Measurements from ENCODE around the gene CTSC. TPM values are rescaled to one million over a fixed set of nuclear protein-coding genes. Genes with fewer than 3 reads are reported as not detected.
A peak's percentile ranks its signal among the peaks of the same experiment; 100 is the strongest.

CTSC gene
- total RNA-seq, 6 donors from 2014 or later = 74.4 to 370 (median 247) TPM

DNA sequence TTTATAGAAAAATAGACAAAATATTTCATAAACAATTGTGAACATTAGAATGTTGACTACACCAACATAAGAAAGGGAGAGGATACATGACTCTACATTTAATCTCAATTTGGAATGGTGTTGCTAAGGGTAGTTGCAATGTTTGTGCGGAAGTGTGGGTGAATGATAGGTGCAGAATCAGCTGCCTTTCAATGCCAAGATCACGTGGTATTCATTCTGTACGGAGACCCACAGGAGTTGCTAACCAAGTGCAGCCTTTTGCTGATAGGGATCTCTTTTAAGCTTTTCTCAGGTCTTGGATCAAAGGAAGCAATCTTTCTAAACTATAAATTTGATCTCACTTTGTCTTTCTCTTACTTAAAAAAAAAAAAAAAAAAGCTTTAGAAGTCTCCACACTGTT, 29.8 kb upstream of the CTSC start:
- TF ChIP-seq, protein P1, sequence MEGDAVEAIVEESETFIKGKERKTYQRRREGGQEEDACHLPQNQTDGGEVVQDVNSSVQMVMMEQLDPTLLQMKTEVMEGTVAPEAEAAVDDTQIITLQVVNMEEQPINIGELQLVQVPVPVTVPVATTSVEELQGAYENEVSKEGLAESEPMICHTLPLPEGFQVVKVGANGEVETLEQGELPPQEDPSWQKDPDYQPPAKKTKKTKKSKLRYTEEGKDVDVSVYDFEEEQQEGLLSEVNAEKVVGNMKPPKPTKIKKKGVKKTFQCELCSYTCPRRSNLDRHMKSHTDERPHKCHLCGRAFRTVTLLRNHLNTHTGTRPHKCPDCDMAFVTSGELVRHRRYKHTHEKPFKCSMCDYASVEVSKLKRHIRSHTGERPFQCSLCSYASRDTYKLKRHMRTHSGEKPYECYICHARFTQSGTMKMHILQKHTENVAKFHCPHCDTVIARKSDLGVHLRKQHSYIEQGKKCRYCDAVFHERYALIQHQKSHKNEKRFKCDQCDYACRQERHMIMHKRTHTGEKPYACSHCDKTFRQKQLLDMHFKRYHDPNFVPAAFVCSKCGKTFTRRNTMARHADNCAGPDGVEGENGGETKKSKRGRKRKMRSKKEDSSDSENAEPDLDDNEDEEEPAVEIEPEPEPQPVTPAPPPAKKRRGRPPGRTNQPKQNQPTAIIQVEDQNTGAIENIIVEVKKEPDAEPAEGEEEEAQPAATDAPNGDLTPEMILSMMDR (IDR thresholded peaks at IDR 0.05) = no peak
- TF ChIP-seq POLR2AphosphoS5 (IDR thresholded peaks at IDR 0.05) (no peak), POLR2A (IDR thresholded peaks at IDR 0.05) (no peak), EP300 (IDR thresholded peaks at IDR 0.05) (no peak)
- no peak overlapping the region for H3K4me3 ChIP-seq
- H3K4me1 ChIP-seq = peaks cover 0 to 11% (median 0%) of the 10 kb centered on the region in 4 donors
- no peaks in the 10 kb centered on the region for H3K36me3 ChIP-seq
- DNase-seq = no peak
- WGBS, 2 donors = 70 to 80% methylated on average over 3 of the region's 3 CpGs
- no peaks in the 10 kb centered on the region for H3K9me3 ChIP-seq
- H3K27me3 ChIP-seq = no peaks in the 10 kb centered on the region
- no peak overlapping the region for H3K27ac ChIP-seq
- no peak for ATAC-seq (ENCODE audit: low FRiP score in 2 of 2)

DNA sequence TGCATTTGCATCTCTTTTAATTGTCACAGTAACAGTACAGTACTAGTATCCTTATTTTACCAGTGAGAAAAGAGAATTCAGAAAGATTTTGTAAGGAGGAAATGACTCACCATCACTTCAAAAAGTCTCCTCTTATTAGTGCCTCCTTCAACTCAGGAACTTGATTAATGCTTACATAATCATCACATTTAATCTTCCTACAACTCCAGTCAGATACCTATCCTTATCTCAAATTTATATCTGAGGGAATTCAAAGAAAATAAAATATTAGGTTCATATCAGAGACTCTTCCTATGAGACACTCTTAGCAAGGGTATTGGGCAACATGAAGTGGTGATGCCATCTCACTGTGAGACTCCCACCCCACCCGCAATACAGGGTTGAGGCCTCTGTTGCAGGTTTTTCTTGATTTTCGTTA, 26.1 kb upstream of the CTSC start:
- DNase-seq (no peak), ATAC-seq (ENCODE audit: low FRiP score in 2 of 2) (peak in 1 of 2 donors; percentile 34)
- no peaks in the 10 kb centered on the region for H3K36me3 ChIP-seq
- TF ChIP-seq POLR2A (IDR thresholded peaks at IDR 0.05) (no peak), EP300 (IDR thresholded peaks at IDR 0.05) (peak in 1 of 4 donors; percentile 12)
- peaks cover 7 to 11% (median 7%) of the 10 kb centered on the region in 4 donors for H3K4me1 ChIP-seq
- H3K4me3 ChIP-seq = no peak overlapping the region
- no peak overlapping the region for H3K27ac ChIP-seq
- no peaks in the 10 kb centered on the region for H3K27me3 ChIP-seq
- WGBS, 2 donors = 68 to 72% methylated on average over 2 of the region's 2 CpGs
- no peaks in the 10 kb centered on the region for H3K9me3 ChIP-seq

DNA sequence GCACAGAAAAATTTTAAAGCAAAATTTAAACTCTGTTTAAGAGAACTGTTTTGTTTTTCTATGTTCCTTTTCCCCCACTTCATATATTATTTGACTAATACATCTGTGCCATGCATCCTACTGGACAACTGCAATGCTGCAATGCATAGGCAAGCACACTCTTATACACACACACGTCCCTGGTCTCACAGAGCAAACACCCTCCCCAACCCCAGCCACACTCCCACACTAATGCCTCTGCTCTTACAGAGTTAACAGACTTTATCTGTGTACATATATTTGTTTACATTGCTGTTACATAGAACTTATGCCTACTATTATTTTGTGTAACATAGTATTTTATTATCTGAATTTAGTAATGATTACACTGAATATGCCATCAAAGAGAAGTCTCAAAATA, 25.5 kb upstream of the CTSC start:
- TF ChIP-seq POLR2A (IDR thresholded peaks at IDR 0.05) (no peak), POLR2AphosphoS5 (IDR thresholded peaks at IDR 0.05) (no peak), EP300 (IDR thresholded peaks at IDR 0.05) (no peak)
- TF ChIP-seq, protein P1 (IDR thresholded peaks at IDR 0.05) = no peak
- Histone ChIP-seq H3K9me3 (no peaks in the 10 kb centered on the region), H3K36me3 (no peaks in the 10 kb centered on the region), H3K4me3 (no peak overlapping the region), H3K27ac (no peak overlapping the region), H3K27me3 (no peaks in the 10 kb centered on the region), H3K4me1 (peaks cover 7 to 11% (median 9%) of the 10 kb centered on the region in 4 donors)
- no peak for ATAC-seq (ENCODE audit: low FRiP score in 2 of 2)
- no peak for DNase-seq
- WGBS, 2 donors = 52 to 63% methylated on average over 1 of the region's 1 CpG

DNA sequence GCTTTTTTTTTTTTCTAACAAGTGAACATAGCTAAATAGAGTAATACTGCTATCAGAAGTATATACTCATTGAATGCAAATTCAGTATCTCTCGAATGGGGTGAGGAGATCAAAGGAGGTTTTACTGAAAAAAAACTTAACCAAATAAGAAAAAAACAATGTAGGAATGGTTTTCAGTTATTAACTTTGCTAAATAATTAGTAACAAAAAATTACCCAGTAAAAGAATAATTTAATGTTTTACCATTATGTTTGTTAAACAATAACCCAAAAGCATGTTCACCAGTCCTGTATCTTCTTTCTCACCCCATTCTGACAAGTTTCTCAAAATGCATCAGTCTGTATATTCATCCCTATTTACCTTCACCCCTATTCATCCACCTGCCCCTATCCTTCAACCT, 22.6 kb upstream of the CTSC start:
- no peaks in the 10 kb centered on the region for H3K9me3 ChIP-seq
- H3K27me3 ChIP-seq = no peaks in the 10 kb centered on the region
- no peak for DNase-seq
- H3K4me1 ChIP-seq = peaks cover 17 to 22% (median 20%) of the 10 kb centered on the region in 4 donors
- no peaks in the 10 kb centered on the region for H3K36me3 ChIP-seq
- TF ChIP-seq POLR2AphosphoS5 (IDR thresholded peaks at IDR 0.05) = no peak
- no peak for TF ChIP-seq EP300 (IDR thresholded peaks at IDR 0.05)
- no peak for TF ChIP-seq POLR2A (IDR thresholded peaks at IDR 0.05)
- TF ChIP-seq, protein P1 (IDR thresholded peaks at IDR 0.05) = no peak
- H3K4me3 ChIP-seq = no peak overlapping the region
- no peak for ATAC-seq (ENCODE audit: low FRiP score in 2 of 2)
- 62 to 78% methylated on average over 1 of the region's 1 CpG for WGBS, 2 donors
- H3K27ac ChIP-seq = no peak overlapping the region

DNA sequence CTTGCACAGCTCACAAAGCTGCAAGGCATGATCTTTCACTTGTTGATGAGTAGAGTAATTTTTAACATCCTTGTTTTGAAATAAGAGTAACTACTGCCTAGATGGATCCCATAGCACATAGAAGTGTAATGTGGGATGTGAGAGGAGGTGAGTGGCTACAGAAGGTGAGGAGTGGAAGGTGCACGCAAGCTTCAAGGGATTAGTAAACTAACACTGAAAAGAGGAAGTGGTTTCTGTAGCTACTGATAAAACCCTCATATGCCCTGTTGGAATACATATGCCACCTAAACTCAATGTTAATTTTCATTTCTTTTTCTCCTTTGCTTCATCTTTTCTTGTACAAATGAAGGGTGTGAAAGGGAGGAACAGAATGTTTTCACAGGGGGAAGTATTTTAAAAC, 22.0 kb upstream of the CTSC start:
- ATAC-seq (ENCODE audit: low FRiP score in 2 of 2) (no peak), DNase-seq (no peak)
- H3K27me3 ChIP-seq = no peaks in the 10 kb centered on the region
- H3K27ac ChIP-seq = no peak overlapping the region
- TF ChIP-seq, protein P1 (IDR thresholded peaks at IDR 0.05) = no peak
- TF ChIP-seq POLR2A (IDR thresholded peaks at IDR 0.05) = no peak
- TF ChIP-seq POLR2AphosphoS5 (IDR thresholded peaks at IDR 0.05) = no peak
- no peak for TF ChIP-seq EP300 (IDR thresholded peaks at IDR 0.05)
- H3K4me3 ChIP-seq = no peak overlapping the region
- H3K36me3 ChIP-seq = no peaks in the 10 kb centered on the region
- H3K9me3 ChIP-seq = no peaks in the 10 kb centered on the region
- 20 to 40% methylated on average over 1 of the region's 1 CpG for WGBS, 2 donors
- H3K4me1 ChIP-seq = peaks cover 17 to 23% (median 21%) of the 10 kb centered on the region in 4 donors
